ENCODE measurements around the gene DCHS2.

The DCHS2 gene

DNA sequence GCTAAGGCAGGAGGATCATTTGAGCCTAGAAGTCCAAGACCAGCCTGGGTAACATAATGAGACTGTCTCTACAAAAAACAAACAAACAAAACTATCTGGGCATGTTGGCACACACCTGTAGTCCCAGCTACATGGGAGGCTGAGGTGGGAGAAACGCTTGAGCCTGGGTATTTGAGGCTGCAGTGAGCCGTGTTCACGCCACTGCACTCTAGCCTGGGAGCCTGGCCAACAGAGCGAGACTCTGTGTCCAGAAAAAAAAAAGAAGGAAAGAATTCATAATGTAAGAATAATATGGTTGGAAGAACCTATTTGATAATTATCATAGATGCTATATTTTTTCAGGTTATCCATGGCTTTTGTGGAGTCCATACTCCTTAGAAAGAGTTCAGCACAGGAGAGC lies 26.0 kb upstream of the DCHS2 start:
- no peak overlapping the region for H2AFZ ChIP-seq (ENCODE audit: low read length)

GRCh38 chr4:154516318-154517029 lies 24.9 kb upstream of the DCHS2 start:
- no peaks in the 10 kb centered on the region for H3K79me2 ChIP-seq (ENCODE audit: insufficient read depth, low read length)
- no peak overlapping the region for H3K9ac ChIP-seq (ENCODE audit: low read length)
- H3K9me3 ChIP-seq (ENCODE audit: low read length), result no peaks in the 10 kb centered on the region
- H2AFZ ChIP-seq (ENCODE audit: low read length), result no peak overlapping the region
- no peak overlapping the region for H3K4me2 ChIP-seq (ENCODE audit: low read length)
- no peaks in the 10 kb centered on the region for H3K27me3 ChIP-seq (ENCODE audit: insufficient read depth, low read length)
- H3F3A ChIP-seq (ENCODE audit: insufficient read depth, low read length), result no peaks in the 10 kb centered on the region
- no peak overlapping the region for H3K27ac ChIP-seq (ENCODE audit: low read depth, low read length, poor library complexity, severe bottlenecking)
- no peaks in the 10 kb centered on the region for H3K36me3 ChIP-seq (ENCODE audit: insufficient read depth, low read length)
- no peak overlapping the region for H3K4me3 ChIP-seq (ENCODE audit: low read depth, low read length, poor library complexity, severe bottlenecking)
- H3K4me1 ChIP-seq (ENCODE audit: insufficient read depth, low read length, severe bottlenecking), result no peaks in the 10 kb centered on the region
- TF ChIP-seq EZH2 (IDR thresholded peaks at IDR 0.05; ENCODE audit: borderline replicate concordance, low read length), result no peak
- TF ChIP-seq, protein P1, sequence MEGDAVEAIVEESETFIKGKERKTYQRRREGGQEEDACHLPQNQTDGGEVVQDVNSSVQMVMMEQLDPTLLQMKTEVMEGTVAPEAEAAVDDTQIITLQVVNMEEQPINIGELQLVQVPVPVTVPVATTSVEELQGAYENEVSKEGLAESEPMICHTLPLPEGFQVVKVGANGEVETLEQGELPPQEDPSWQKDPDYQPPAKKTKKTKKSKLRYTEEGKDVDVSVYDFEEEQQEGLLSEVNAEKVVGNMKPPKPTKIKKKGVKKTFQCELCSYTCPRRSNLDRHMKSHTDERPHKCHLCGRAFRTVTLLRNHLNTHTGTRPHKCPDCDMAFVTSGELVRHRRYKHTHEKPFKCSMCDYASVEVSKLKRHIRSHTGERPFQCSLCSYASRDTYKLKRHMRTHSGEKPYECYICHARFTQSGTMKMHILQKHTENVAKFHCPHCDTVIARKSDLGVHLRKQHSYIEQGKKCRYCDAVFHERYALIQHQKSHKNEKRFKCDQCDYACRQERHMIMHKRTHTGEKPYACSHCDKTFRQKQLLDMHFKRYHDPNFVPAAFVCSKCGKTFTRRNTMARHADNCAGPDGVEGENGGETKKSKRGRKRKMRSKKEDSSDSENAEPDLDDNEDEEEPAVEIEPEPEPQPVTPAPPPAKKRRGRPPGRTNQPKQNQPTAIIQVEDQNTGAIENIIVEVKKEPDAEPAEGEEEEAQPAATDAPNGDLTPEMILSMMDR (IDR thresholded peaks at IDR 0.05; ENCODE audit: low read length), result no peak
- H4K20me1 ChIP-seq (ENCODE audit: insufficient read depth, low read length), result no peaks in the 10 kb centered on the region
- H3K9me2 ChIP-seq (ENCODE audit: low read depth, low read length), result no peaks in the 10 kb centered on the region

More for the DNA sequence above, 26.0 kb upstream of the DCHS2 start:
- no peaks in the 10 kb centered on the region for H3K9me2 ChIP-seq (ENCODE audit: low read depth, low read length)
- H4K20me1 ChIP-seq (ENCODE audit: insufficient read depth, low read length), result no peaks in the 10 kb centered on the region
- H3K79me2 ChIP-seq (ENCODE audit: insufficient read depth, low read length), result no peaks in the 10 kb centered on the region
- no peaks in the 10 kb centered on the region for H3K27me3 ChIP-seq (ENCODE audit: insufficient read depth, low read length)
- no peaks in the 10 kb centered on the region for H3K36me3 ChIP-seq (ENCODE audit: insufficient read depth, low read length)
- H3K4me1 ChIP-seq (ENCODE audit: insufficient read depth, low read length, severe bottlenecking), result no peaks in the 10 kb centered on the region
- no peak overlapping the region for H3K4me3 ChIP-seq (ENCODE audit: low read depth, low read length, poor library complexity, severe bottlenecking)
- no peak overlapping the region for H3K4me2 ChIP-seq (ENCODE audit: low read length)
- no peaks in the 10 kb centered on the region for H3F3A ChIP-seq (ENCODE audit: insufficient read depth, low read length)
- no peaks in the 10 kb centered on the region for H3K9me3 ChIP-seq (ENCODE audit: low read length)
- H3K9ac ChIP-seq (ENCODE audit: low read length), result no peak overlapping the region
- H3K27ac ChIP-seq (ENCODE audit: low read depth, low read length, poor library complexity, severe bottlenecking), result no peak overlapping the region
- TF ChIP-seq, protein P1 (IDR thresholded peaks at IDR 0.05; ENCODE audit: low read length), result no peak
- no peak for TF ChIP-seq EZH2 (IDR thresholded peaks at IDR 0.05; ENCODE audit: borderline replicate concordance, low read length)

GRCh38 chr4:154511981-154512380 lies 20.4 kb upstream of the DCHS2 start:
- Histone ChIP-seq H2AFZ (ENCODE audit: low read length) (no peak overlapping the region), H4K20me1 (ENCODE audit: insufficient read depth, low read length) (no peaks in the 10 kb centered on the region), H3F3A (ENCODE audit: insufficient read depth, low read length) (no peaks in the 10 kb centered on the region), H3K9ac (ENCODE audit: low read length) (no peak overlapping the region), H3K79me2 (ENCODE audit: insufficient read depth, low read length) (no peaks in the 10 kb centered on the region), H3K4me1 (ENCODE audit: insufficient read depth, low read length, severe bottlenecking) (no peaks in the 10 kb centered on the region), H3K9me3 (ENCODE audit: low read length) (no peaks in the 10 kb centered on the region), H3K4me3 (ENCODE audit: low read depth, low read length, poor library complexity, severe bottlenecking) (no peak overlapping the region), H3K4me2 (ENCODE audit: low read length) (no peak overlapping the region), H3K27ac (ENCODE audit: low read depth, low read length, poor library complexity, severe bottlenecking) (no peak overlapping the region), H3K9me2 (ENCODE audit: low read depth, low read length) (no peaks in the 10 kb centered on the region), H3K36me3 (ENCODE audit: insufficient read depth, low read length) (no peaks in the 10 kb centered on the region), H3K27me3 (ENCODE audit: insufficient read depth, low read length) (0 out of 2 replicates have a peak, but pooled peaks cover 2% of the 10 kb centered on the region)
- no peak for TF ChIP-seq EZH2 (IDR thresholded peaks at IDR 0.05; ENCODE audit: borderline replicate concordance, low read length)
- TF ChIP-seq, protein P1 (IDR thresholded peaks at IDR 0.05; ENCODE audit: low read length), result no peak
